ENCODE results near the gene RAE1. TPM values are rescaled to one million over a fixed set of nuclear protein-coding genes. Genes with fewer than 3 reads are reported as not detected.

Gene RAE1
- total RNA-seq, 1 donor from 2014 or later, result 33.0 TPM

DNA sequence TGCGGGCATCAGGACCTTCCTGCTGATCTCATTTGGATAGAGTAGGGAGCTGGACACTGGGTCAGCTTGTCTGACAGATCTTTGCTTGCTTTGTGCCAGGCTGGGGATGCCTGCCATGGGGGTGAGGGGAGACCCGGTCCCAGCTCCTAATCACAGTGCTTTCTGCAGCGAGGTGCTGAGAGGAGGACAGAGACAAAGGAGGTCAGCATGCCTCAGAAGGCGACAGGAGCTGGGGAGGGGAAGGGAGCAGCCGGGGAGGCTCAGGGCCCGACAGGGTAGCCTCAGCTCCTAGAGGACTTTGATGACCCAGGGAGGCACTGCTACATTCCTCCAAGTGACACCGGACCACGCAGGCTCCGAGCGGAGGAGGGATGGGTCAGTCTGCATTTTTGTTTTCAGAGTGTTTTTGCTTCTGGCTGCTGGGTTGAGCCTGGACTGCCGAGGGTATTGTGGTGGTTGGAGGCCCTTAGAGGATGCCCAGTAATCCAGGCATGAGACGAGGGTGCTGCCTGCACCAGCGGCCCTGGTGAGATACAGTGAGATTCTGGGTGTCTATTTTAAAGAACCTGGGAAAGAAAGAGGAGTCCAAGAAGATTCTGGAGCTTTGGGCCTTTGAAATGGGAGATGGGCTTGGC is 48.0 kb downstream of the RAE1 start:
- no peak for DNase-seq (ENCODE audit: extremely low read depth, low read depth, low spot score)

DNA sequence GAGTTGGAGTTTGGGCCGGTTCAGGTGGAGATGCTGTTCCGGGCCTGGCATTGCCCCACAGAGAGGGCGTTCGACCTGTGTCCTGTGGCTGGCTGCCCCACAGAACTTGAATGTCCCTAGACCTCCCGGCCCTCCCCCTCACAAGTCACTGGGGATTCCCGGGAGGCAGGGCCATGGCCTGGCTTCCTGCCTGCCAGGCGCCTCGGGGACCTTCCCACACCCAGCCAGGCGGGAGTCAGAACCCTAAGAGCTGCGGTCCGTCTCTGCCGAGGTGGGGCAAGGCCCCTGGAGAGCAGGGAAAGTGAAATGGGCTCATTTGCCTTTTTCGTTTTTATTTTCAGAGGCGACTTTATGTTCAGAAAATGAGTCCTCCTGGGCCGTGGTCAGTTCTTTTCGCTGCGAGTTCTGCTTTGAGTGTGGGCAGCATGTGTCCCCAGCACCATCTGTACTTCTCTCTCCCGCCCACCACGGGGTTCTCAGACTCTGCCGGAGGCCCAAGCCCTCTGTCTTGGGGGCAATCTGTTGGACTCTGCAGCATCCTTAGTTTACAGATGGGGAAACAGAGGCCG is 48.6 kb downstream of the RAE1 start:
- no peak for DNase-seq (ENCODE audit: extremely low read depth, low read depth, low spot score)

DNA sequence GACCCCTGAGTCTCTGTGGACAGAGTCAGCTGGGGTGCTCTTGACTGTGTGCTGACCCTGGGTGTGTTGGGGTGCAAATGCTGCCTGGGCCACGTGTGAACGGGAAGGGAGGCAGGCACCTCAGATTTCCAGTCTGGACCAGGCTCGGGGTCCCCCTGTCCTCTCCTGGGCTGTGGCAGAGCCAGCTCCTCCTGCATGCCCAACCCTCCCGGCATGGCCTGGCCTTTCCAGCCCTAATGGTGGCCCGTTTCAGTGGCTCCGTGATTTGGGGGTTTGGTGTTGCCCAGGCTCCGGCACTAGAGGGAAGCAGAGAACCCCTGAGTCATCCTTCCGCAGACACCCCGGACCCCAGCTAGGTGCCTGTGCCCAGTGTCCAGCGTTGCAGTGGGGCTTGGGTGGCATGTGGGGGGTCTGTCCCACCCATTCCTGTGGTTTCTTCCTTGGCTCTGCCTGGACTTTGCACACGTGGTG is 49.2 kb downstream of the RAE1 start:
- DNase-seq (ENCODE audit: extremely low read depth, low read depth, low spot score), result no peak

DNA sequence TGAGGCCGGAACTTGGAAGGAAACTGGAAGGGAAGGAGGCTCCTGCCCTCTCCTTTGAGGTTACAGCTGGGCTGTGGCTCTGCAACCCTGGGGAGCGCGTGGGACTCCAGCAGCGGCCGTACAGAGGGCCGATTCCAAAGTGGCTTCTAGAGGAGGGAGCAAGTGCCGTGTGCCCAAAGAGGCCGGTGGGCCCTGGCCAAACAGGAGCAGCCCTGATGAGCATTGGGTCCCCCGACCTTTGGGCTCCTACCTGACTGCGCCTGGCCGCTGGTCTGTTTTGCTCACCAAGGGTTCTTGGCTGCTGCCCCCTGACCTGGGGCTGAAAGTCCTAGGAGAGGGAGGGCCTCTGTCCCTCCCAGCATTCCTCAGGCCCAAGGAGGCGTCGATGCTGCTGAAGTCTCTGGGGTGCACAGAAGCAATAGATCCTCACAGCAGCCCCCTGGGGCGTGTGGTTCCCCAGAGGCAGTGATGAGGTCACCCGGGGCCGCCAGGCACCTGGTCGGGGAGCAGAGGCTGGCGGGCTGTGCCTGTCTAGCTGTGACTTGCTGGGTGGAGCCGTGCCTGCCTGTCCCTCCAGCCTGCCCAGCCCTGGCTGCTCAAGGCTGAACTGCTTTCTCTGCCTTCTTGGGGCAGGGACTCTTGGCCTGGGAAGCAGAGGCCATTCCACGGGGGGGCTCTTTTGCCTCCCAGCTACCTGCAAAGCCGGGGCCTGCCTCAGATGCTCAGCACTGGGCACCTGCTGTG is 49.9 kb downstream of the RAE1 start:
- DNase-seq (ENCODE audit: extremely low read depth, low read depth, low spot score), result no peak

DNA sequence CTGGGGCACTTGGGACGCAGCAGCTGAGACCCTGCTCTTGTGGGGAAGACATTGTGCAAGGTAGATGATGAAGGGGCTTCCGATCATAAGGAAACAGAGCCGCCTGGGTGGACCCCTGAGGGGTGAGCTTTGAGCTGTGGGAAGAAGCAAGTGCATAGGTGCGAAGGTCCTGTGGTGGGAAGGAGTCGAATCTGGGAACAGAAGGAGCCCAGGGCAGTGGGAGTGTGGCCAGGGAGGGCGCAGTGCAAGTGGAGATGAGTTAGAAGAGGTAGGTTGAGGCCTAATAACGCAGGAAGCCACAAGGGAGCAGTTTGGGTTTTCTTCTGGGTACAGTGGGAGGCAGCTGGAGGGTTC is 50.5 kb downstream of the RAE1 start:
- no peak for DNase-seq (ENCODE audit: extremely low read depth, low read depth, low spot score)

DNA sequence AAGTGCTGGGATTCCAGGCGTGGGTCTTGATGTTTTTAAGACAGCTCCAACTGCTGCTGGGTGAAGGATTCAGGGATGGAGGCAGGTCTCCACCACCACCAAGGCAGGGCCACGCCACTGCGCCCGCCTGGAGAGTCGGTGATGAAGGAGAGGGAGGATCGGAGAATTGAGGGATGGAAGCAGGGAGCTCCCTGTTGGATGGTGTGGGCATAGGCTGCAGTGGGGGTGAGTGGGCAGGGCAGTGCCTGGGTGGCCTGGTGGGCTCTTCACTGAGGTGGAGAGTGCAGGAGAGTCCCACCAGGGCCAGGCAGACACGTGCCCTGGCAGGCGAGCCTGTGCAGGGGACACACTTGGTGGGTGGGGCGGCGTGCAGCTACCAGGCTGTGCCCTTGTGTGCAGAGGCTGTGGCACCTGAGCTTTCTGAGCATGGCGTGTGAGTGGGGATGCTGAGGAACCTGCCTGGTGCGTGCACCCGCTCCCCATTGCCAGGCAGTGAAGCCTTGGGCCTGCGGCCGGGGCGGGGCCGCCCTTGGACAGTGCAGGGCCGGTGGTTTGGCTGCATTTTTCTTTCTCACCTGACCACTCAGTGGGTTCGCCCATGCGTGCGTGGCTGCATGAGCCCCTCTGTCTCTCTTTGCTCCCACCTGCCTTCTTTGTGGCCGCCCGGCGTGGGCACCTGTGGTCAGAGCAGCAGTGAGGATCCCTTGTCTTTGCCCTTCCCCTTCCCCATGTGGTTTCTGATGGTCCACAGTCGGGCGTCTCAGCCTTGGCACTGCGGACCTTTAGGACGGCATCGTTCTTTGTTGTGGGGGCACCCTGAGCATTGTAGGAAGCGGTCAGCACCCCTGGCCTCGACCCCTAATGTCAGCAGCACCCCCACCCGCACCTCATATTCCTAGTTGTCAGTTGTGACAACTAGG is 51.4 kb downstream of the RAE1 start:
- DNase-seq (ENCODE audit: extremely low read depth, low read depth, low spot score), result no peak

DNA sequence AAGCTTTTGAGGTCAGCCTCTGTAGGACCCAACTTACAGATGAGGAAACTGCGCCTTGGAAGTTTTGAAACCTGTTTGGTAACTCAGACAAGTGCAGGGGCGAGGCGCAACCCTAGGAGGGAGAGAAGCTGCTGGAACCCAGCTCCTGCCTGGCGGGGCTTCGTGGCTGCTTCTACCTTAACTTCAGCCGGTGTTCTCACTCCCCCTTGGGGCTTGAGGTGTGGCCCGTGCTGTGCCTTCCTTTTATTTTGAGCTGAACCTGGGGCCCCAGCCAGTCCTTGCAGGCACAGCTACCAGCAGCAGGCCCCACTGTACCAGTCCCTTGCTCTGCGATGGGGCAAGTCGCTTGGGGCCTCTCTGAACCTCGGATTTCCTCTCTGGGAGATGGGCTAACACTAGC is 52.2 kb downstream of the RAE1 start:
- DNase-seq (ENCODE audit: extremely low read depth, low read depth, low spot score), result no peak

DNA sequence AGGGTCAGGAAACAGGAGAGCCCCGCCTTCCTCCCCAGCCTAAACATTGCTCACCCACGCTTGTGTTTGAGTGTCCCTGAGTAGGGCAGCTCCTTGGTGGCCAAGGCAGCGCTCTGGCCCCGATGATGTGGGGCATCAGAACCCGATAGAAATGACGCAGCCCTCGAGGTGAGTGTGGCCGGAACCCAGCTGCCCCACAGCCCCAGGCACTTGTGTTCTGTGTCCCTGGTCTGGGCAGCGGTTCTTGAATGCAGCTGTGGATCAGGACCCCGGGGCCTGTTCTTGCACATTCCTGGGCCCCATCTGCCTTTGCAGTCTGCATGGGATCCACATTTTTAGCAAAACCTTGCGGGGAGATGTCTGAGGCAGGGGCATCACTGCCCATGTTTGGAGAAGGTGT is 53.0 kb downstream of the RAE1 start:
- no peak for DNase-seq (ENCODE audit: extremely low read depth, low read depth, low spot score)

DNA sequence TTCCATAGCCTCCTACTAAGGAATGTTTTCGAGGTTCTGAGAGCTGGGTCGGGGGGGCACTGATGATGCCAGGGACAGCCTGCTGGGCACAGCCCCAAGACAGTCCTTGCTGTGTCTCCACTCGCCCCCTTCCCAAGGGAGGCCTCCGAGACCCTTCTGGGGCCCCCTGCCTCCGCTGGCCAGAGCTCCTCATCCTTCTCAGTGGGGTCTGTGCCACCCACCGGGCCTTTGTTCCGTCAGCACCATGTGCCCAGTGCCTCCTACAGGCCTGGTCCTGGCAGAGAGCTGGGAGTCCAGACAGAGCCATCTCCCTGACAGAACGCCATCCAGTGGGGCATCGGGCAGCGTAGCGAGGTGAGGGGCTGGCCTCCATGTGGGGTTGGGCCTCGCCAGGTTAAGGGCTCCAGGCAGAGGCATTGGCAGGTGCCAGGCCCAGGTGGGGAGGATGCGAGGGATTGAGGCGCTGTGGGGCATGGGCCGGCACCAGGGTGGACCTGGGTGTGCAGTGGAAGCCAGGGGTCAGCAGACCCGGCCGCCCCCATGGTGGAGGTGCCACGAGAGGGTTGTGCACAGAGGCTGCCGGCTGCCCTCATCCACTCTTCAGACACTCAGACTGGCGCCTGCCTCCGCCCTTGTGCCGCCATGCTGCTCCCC is 53.5 kb downstream of the RAE1 start:
- DNase-seq (ENCODE audit: extremely low read depth, low read depth, low spot score), result no peak

DNA sequence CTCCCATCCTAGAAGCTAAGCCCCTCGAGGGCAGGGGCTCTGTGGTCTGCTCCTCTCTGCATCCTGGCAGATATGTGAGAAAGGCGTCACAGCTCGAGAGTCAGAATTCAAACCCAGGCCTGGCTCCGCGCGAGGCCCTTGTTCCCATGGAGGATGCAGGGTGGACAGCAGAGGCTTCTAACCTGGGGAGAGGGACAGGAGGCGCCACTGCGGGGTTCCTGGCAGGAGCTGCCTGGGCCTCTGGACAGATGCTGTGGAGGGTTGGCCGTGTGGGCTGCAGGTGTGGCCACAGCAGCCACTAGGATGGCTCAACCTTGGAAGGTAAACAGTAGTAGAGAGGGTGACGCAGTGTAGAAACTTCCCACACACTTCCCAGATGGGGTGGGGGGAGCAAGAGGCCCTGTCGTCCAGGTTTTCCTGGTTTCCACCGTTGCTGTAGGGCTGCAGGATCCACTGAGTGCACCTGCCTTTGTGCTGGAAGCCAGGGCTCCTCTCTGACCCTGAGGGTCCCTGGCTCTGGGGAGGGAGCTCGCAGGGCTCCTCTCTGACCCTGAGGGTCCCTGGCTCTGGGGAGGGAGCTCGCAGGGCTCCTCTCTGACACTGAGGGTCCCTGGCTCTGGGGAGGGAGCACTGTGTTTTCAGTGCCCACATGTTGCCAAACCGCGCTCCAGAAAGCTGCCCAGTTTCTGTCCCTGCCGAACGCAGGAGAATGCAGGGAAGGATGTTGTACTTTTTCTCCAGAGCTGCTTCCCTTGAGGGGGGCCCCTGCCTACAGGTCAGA is 54.4 kb downstream of the RAE1 start:
- no peak for DNase-seq (ENCODE audit: extremely low read depth, low read depth, low spot score)

DNA sequence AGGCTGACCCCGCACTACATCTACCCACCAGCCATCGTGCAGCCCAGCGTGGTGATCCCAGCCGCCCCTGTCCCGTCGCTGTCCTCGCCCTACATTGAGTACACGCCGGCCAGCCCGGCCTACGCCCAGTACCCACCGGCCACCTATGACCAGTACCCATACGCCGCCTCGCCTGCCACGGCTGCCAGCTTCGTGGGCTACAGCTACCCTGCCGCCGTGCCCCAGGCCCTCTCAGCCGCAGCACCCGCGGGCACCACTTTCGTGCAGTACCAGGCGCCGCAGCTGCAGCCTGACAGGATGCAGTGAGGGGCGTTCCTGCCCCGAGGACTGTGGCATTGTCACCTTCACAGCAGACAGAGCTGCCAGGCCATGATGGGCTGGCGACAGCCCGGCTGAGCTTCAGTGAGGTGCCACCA is 56.5 kb downstream of the RAE1 start:
- no peak for DNase-seq (ENCODE audit: extremely low read depth, low read depth, low spot score)

DNA sequence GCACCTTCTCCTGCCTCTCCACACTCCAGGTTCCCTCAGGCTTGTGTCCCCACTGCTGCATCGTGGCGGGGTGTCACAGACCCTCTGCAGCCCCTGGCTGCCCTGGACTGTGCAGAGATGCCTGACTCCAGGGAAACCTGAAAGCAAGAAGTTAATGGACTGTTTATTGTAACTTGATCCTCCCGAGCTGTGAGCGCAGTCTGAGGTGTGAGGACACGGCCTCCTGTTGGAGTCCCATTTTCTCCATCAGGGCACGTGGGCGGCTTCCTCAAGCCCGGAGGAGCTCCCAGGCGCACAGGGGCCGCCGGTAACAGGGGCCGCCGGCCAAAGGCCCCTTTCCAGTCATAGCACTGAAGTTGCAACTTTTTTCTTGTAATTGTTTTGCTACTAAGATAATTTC is 57.1 kb downstream of the RAE1 start:
- DNase-seq (ENCODE audit: extremely low read depth, low read depth, low spot score), result no peak

DNA sequence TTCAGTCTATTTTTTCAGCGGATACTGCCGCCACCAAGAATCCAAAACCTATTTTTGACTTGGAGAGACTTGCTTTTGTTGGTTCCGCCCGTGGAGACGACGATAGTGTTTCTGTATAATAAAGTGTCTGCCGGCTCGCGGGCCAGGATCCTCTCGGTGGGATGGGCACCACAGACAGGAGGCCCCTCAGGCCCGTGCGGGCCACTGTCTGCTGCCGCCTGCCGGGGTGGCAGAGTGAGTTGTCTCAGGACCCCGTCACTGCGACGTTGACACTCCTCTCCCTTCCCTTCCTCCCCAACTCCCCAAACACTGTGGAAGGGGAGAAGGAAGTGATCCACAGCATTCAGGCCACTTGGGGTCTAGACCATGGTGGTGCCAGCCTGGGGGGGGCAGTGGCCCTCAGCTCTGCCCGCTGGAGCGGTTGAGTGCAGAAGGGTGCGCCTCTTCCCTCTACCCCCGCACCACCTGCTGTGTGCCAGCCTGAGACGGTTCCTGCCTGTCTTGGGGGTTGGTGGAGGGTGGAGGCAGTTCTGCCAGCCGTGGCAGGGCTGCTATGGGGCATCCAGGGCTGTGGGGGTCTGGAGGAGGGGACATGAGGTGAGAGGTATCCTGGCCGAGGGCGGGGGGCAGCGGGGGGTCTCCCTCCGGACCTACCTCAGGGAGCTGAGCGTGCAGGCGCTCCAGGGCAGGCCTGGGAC is 57.6 kb downstream of the RAE1 start:
- no peak for DNase-seq (ENCODE audit: extremely low read depth, low read depth, low spot score)

DNA sequence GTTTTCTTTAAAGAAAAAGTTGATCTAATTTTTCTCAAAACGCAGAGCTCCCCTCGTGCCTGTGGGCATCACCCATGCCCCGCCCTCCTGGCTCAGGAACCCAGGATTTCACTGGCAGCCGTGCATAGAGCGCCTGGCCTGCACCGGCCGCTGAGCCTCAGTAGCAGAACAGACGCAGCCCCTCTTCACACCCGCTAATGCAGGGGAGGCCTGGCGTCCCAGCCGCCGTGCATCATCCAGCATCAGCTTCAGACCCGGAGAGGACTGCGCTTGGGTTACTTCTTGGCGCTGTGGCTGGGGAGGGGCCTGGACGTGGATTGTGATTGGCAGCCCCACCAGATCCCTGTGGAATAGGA is 58.2 kb downstream of the RAE1 start:
- DNase-seq (ENCODE audit: extremely low read depth, low read depth, low spot score), result no peak

DNA sequence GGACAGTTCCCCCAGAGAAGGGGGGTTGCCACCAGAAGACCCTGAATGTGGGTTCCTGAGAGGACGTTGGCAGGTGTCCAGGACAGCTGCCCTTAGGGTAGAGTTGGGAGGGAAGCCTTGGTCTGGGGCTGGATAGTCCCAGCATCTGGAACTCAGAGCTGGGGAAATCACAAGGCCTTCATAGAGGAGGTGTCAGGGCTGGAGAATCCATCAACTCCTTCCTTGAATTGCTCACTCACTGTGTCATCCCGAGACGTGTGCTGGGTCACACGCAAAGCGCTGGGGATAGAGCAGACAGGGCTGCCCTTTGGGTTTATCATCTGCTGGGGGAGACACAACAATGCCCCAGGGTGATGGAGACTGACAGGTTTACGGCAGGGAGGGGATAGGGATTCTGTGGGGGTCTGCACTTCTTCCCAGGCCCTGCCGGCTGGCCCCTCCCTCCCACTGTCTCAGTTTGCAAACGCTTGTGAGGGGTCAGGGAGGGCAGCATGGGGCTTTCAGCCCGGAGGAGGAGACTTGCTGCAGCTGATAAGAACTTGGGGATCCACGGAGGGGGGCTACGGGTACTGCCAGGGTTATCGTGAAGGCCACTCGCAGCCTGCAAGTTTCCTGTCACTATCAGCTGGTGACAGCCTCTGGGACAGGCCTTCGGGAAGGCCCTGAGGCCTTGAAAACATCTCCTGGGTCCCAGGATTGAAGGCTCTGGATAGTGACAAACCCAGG is 58.8 kb downstream of the RAE1 start:
- DNase-seq (ENCODE audit: extremely low read depth, low read depth, low spot score), result no peak

DNA sequence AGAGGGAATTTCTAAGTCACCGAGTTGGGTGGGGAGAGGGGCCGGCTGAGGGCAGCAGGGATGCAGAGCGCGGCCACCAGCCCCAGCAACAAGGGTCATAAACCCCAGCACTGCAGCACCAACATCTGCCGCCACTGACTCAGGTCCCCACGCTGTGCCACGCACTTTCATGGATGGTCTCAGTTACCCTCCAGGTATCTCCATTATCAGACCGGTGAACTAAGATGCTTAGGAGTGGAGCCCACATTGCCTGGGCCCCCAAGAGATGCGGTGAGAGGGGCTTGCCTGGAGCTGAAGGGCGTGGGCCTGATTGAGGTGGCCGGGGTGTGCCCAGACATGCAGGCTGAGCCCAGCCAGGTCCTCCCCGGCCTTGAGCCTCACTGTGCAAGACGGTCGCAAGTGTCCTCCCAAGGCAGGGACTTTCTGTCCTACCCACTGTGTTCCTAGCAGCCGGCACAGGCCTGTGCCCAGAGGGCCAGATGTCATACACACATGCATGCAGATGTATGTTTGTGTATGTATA is 59.4 kb downstream of the RAE1 start:
- DNase-seq (ENCODE audit: extremely low read depth, low read depth, low spot score), result no peak

DNA sequence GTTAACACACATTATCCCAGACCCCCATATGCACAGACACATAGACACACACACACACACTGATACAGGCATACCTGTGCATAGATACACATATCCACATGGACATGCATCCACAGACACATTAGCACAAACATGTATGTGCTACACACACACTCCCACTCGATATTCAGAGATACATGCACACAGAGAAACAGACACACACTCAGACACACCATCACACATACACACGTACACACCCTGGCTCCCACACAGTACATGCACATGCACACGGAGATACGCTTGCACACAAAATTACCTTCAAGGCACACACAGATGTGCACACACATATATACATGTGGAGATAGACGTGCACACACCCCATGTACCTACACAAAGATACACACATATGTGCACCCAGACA is 59.9 kb downstream of the RAE1 start:
- no peak for DNase-seq (ENCODE audit: extremely low read depth, low read depth, low spot score)

DNA sequence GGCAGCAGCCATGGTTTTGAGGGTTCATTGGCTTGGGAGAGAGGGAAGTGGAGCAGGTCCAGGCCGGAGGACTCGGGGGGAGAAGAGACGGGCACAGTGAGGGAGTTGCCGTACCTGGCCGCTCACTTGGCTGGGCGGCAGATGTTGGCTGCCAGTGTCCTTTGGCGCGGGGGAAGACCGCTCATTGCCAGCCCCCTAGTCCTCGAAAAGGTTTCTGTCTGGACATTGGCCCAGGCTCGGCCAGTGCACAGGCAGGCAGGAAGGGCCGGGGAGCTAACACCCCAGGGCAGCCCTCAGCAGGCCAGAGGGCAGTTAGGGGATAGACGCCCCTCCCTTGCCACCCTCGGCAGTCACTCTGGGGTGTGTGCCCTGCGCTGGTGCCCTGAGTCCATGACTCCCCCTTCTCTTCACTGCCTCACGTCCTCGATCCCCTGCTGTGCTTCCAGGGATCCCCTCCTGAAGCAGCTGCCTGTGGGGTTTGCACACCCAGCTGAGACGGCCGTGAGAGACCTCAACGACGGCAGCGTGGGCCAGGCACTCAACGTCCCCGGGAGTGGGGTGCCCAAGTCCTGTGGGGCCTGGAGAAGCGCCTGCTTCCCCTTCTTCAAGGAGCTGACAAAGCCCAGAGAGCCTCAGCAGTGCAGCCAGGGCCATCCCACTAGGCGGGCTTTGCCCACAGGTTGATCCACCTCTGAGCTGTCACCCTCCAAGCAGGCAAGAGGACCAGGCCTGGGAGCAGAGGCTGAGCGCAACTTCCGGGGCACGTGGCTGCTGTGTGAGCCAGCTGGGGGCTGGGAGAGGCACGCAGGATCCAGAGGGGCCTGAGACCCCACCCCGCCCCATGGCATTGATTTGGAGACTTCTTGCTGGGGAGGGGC is 60.6 kb downstream of the RAE1 start:
- DNase-seq (ENCODE audit: extremely low read depth, low read depth, low spot score), result no peak
